ENCODE results near the gene BTG4. TPM values are rescaled to one million over a fixed set of nuclear protein-coding genes. Genes with fewer than 3 reads are reported as not detected.

BTG4 gene
- total and polyA plus RNA-seq, 2 experiments from 2014 or later, result 0.21 to 0.31 TPM

DNA sequence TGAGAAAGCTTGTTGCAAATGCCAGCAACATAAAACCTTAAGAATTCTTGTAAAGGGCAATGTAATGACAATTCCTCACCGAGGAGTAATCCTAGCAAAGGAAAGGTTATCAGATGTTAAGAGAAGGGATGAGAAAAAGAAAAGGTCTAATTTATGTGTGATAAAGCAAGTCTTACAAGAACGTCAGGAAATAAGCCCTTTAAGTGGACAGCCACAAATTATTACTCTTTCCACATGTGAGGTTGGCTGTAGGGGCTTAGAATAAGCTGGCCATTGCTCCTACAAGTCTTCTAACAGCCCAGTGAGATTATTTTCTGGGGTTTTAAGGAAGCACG lies 37.6 kb upstream of the BTG4 start:
- Histone ChIP-seq H3K4me3 (no peak overlapping the region), H3K79me2 (replicated peaks; ENCODE audit: insufficient read depth) (no peaks in the 10 kb centered on the region), H3K27me3 (ENCODE audit: insufficient read depth) (no peaks in the 10 kb centered on the region), H3K27ac (ENCODE audit: low read depth) (no peak overlapping the region), H3K4me1 (ENCODE audit: insufficient read depth) (peaks cover 23% of the 10 kb centered on the region), H3K36me3 (ENCODE audit: insufficient read depth) (no peaks in the 10 kb centered on the region), H2AFZ (no peak overlapping the region), H3F3A (replicated peaks; ENCODE audit: low read depth) (0 out of 2 replicates have a peak, but pooled peaks cover 3% of the 10 kb centered on the region), H3K9me2 (ENCODE audit: insufficient read depth) (no peaks in the 10 kb centered on the region), H3K4me2 (peak overlapping the region; percentile 58), H4K20me1 (replicated peaks; ENCODE audit: insufficient read depth) (0 out of 2 replicates have a peak, but pooled peaks cover 2% of the 10 kb centered on the region)
- no peak for TF ChIP-seq STAT1 (IDR thresholded peaks at IDR 0.05; ENCODE audit: unreplicated experiment)
- TF ChIP-seq, protein P1, sequence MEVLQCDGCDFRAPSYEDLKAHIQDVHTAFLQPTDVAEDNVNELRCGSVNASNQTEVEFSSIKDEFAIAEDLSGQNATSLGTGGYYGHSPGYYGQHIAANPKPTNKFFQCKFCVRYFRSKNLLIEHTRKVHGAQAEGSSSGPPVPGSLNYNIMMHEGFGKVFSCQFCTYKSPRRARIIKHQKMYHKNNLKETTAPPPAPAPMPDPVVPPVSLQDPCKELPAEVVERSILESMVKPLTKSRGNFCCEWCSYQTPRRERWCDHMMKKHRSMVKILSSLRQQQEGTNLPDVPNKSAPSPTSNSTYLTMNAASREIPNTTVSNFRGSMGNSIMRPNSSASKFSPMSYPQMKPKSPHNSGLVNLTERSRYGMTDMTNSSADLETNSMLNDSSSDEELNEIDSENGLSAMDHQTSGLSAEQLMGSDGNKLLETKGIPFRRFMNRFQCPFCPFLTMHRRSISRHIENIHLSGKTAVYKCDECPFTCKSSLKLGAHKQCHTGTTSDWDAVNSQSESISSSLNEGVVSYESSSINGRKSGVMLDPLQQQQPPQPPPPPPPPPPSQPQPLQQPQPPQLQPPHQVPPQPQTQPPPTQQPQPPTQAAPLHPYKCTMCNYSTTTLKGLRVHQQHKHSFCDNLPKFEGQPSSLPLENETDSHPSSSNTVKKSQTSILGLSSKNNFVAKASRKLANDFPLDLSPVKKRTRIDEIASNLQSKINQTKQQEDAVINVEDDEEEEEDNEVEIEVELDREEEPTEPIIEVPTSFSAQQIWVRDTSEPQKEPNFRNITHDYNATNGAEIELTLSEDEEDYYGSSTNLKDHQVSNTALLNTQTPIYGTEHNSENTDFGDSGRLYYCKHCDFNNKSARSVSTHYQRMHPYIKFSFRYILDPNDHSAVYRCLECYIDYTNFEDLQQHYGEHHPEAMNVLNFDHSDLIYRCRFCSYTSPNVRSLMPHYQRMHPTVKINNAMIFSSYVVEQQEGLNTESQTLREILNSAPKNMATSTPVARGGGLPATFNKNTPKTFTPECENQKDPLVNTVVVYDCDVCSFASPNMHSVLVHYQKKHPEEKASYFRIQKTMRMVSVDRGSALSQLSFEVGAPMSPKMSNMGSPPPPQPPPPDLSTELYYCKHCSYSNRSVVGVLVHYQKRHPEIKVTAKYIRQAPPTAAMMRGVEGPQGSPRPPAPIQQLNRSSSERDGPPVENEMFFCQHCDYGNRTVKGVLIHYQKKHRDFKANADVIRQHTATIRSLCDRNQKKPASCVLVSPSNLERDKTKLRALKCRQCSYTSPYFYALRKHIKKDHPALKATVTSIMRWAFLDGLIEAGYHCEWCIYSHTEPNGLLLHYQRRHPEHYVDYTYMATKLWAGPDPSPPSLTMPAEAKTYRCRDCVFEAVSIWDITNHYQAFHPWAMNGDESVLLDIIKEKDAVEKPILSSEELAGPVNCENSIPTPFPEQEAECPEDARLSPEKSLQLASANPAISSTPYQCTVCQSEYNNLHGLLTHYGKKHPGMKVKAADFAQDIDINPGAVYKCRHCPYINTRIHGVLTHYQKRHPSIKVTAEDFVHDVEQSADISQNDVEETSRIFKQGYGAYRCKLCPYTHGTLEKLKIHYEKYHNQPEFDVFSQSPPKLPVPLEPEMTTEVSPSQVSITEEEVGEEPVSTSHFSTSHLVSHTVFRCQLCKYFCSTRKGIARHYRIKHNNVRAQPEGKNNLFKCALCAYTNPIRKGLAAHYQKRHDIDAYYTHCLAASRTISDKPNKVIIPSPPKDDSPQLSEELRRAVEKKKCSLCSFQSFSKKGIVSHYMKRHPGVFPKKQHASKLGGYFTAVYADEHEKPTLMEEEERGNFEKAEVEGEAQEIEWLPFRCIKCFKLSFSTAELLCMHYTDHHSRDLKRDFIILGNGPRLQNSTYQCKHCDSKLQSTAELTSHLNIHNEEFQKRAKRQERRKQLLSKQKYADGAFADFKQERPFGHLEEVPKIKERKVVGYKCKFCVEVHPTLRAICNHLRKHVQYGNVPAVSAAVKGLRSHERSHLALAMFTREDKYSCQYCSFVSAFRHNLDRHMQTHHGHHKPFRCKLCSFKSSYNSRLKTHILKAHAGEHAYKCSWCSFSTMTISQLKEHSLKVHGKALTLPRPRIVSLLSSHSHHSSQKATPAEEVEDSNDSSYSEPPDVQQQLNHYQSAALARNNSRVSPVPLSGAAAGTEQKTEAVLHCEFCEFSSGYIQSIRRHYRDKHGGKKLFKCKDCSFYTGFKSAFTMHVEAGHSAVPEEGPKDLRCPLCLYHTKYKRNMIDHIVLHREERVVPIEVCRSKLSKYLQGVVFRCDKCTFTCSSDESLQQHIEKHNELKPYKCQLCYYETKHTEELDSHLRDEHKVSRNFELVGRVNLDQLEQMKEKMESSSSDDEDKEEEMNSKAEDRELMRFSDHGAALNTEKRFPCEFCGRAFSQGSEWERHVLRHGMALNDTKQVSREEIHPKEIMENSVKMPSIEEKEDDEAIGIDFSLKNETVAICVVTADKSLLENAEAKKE (CRISPR knock-in tag; IDR thresholded peaks at IDR 0.05), result no peak
- no peak for TF ChIP-seq JUNB (IDR thresholded peaks at IDR 0.05; ENCODE audit: unreplicated experiment)
- TF ChIP-seq ZNF114 (CRISPR knock-in tag; IDR thresholded peaks at IDR 0.05), result no peak
- TF ChIP-seq POLR2AphosphoS5 (IDR thresholded peaks at IDR 0.05; ENCODE audit: low read depth), result no peak
- TF ChIP-seq, protein P2, sequence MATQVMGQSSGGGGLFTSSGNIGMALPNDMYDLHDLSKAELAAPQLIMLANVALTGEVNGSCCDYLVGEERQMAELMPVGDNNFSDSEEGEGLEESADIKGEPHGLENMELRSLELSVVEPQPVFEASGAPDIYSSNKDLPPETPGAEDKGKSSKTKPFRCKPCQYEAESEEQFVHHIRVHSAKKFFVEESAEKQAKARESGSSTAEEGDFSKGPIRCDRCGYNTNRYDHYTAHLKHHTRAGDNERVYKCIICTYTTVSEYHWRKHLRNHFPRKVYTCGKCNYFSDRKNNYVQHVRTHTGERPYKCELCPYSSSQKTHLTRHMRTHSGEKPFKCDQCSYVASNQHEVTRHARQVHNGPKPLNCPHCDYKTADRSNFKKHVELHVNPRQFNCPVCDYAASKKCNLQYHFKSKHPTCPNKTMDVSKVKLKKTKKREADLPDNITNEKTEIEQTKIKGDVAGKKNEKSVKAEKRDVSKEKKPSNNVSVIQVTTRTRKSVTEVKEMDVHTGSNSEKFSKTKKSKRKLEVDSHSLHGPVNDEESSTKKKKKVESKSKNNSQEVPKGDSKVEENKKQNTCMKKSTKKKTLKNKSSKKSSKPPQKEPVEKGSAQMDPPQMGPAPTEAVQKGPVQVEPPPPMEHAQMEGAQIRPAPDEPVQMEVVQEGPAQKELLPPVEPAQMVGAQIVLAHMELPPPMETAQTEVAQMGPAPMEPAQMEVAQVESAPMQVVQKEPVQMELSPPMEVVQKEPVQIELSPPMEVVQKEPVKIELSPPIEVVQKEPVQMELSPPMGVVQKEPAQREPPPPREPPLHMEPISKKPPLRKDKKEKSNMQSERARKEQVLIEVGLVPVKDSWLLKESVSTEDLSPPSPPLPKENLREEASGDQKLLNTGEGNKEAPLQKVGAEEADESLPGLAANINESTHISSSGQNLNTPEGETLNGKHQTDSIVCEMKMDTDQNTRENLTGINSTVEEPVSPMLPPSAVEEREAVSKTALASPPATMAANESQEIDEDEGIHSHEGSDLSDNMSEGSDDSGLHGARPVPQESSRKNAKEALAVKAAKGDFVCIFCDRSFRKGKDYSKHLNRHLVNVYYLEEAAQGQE (IDR thresholded peaks at IDR 0.05; ENCODE audit: unreplicated experiment), result no peak
- TF ChIP-seq, protein P3, sequence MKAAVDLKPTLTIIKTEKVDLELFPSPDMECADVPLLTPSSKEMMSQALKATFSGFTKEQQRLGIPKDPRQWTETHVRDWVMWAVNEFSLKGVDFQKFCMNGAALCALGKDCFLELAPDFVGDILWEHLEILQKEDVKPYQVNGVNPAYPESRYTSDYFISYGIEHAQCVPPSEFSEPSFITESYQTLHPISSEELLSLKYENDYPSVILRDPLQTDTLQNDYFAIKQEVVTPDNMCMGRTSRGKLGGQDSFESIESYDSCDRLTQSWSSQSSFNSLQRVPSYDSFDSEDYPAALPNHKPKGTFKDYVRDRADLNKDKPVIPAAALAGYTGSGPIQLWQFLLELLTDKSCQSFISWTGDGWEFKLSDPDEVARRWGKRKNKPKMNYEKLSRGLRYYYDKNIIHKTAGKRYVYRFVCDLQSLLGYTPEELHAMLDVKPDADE (IDR thresholded peaks at IDR 0.05), result no peak
- no peak for TF ChIP-seq CREB1 (CRISPR knock-in tag; IDR thresholded peaks at IDR 0.05; ENCODE audit: low read depth)
- no peak for TF ChIP-seq NANOG (IDR thresholded peaks at IDR 0.05; ENCODE audit: borderline replicate concordance)
- TF ChIP-seq, protein P4, sequence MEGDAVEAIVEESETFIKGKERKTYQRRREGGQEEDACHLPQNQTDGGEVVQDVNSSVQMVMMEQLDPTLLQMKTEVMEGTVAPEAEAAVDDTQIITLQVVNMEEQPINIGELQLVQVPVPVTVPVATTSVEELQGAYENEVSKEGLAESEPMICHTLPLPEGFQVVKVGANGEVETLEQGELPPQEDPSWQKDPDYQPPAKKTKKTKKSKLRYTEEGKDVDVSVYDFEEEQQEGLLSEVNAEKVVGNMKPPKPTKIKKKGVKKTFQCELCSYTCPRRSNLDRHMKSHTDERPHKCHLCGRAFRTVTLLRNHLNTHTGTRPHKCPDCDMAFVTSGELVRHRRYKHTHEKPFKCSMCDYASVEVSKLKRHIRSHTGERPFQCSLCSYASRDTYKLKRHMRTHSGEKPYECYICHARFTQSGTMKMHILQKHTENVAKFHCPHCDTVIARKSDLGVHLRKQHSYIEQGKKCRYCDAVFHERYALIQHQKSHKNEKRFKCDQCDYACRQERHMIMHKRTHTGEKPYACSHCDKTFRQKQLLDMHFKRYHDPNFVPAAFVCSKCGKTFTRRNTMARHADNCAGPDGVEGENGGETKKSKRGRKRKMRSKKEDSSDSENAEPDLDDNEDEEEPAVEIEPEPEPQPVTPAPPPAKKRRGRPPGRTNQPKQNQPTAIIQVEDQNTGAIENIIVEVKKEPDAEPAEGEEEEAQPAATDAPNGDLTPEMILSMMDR (conservative IDR thresholded peaks at IDR 0.05; ENCODE audit: low read depth in 2 of 2), result no peak
- no peak for TF ChIP-seq ZNF331 (CRISPR knock-in tag; IDR thresholded peaks at IDR 0.05; ENCODE audit: low read depth)
- TF ChIP-seq EZH2phosphoT487 (IDR thresholded peaks at IDR 0.05; ENCODE audit: unreplicated experiment), result no peak
- TF ChIP-seq EZH2 (IDR thresholded peaks at IDR 0.05; ENCODE audit: low read depth, unreplicated experiment), result no peak
- ATAC-seq (no peak), DNase-seq (ENCODE audit: low spot score) (no peak)
- H3K36me3 Mint-ChIP-seq (ENCODE audit: low read depth), result 0 out of 3 replicates have a peak, but pooled peaks cover 2% of the 10 kb centered on the region
- H3K27me3 Mint-ChIP-seq (ENCODE audit: insufficient read depth, low read depth, poor library complexity), result no peaks in the 10 kb centered on the region
- no peak overlapping the region for H3K27ac Mint-ChIP-seq
- 0 out of 3 replicates have a peak, but pooled peaks cover 1% of the 10 kb centered on the region for H3K9me3 Mint-ChIP-seq
- peaks cover 22% of the 10 kb centered on the region for H3K4me1 Mint-ChIP-seq
- H3K4me3 Mint-ChIP-seq, result no peak overlapping the region

Data from GM23338 (cell line).